IMR-90 (cell line): ENCODE measurements around the gene TP63. TPM values are rescaled to one million over a fixed set of nuclear protein-coding genes. Genes with fewer than 3 reads are reported as not detected.

Experiments used
- ATAC-seq: fragments of 200-7000 bp; cut with Tn5 transposase; 2 replicates; pipeline ENCODE4 v1.9.1; 2020; ENCODE audit warnings: low read depth, mild to moderate bottlenecking, moderate library complexity
- BruUV-seq: library from RNA; stranded (reverse); fragments of 400-500 nt; replicated peaks from 2 replicates; lab custom pipeline; 2021; lab: Mats Ljungman, UMichigan
- CTCF ChIA-PET: fragments of 300-600 bp; formaldehyde crosslinking; extraction: SDS; loops from one replicate; lab custom pipeline; 2021; ENCODE audit warnings: antibody characterized with exemption; lab: Yijun Ruan, JAX
- POLR2A ChIA-PET: fragments of 300-600 bp; sonication (Branson Sonifier 250); formaldehyde crosslinking; loops from one replicate; lab custom pipeline; 2022; ENCODE audit warnings: antibody characterized with exemption; ENCODE audit not compliant: unreplicated experiment; lab: Charles Lee
- DNase-seq: peaks from one replicate; pipeline ENCODE4 v3.0.0; 2013
- H2AFZ ChIP-seq: replicated peaks from 2 replicates; pipeline ENCODE3; 2013; ENCODE audit warnings: low read length, mild to moderate bottlenecking; ENCODE audit not compliant: poor library complexity
- H2AK5ac ChIP-seq: 2 replicates; pipeline ENCODE4 v1.6.1; 2013; ENCODE audit warnings: low read depth, low read length, inconsistent platforms
- H2AK9ac ChIP-seq: replicated peaks from 2 replicates; pipeline ENCODE3; 2013; ENCODE audit warnings: mild to moderate bottlenecking, low read depth, low read length, moderate library complexity; ENCODE audit not compliant: poor library complexity
- H2BK120ac ChIP-seq: 2 replicates; pipeline ENCODE4 v1.6.1; 2013; ENCODE audit warnings: low read depth, low read length, inconsistent platforms
- H2BK15ac ChIP-seq: 3 replicates; pipeline ENCODE4 v1.6.1; 2013; ENCODE audit warnings: low read depth, low read length, inconsistent platforms
- H2BK20ac ChIP-seq: 2 replicates; pipeline ENCODE4 v1.6.1; 2013; ENCODE audit warnings: low read depth, mild to moderate bottlenecking, inconsistent platforms, low read length, moderate library complexity
- H2BK5ac ChIP-seq: 2 replicates; pipeline ENCODE4 v1.6.1; 2013; ENCODE audit warnings: mild to moderate bottlenecking, low read depth, low read length, inconsistent platforms; ENCODE audit not compliant: poor library complexity, severe bottlenecking
- H3K14ac ChIP-seq: replicated peaks from 2 replicates; pipeline ENCODE4 v1.6.1; 2013; ENCODE audit warnings: low read depth, low read length, inconsistent platforms
- H3K18ac ChIP-seq: 2 replicates; pipeline ENCODE4 v1.6.1; 2013; ENCODE audit warnings: low read depth, low read length, control low read depth
- H3K23ac ChIP-seq: 2 replicates; pipeline ENCODE4 v1.6.1; 2013; ENCODE audit warnings: low read depth, low read length, inconsistent platforms
- H3K27ac ChIP-seq: 2 replicates; pipeline ENCODE4 v1.5.1; 2013; ENCODE audit warnings: mild to moderate bottlenecking, control low read depth, low read length; ENCODE audit not compliant: insufficient read depth
- H3K27me3 ChIP-seq: 2 replicates; pipeline ENCODE4 v1.6.1; 2013; ENCODE audit warnings: low read length; ENCODE audit not compliant: control insufficient read depth, insufficient read depth
- H3K36me3 ChIP-seq: 2 replicates; pipeline ENCODE4 v1.6.1; 2013; ENCODE audit warnings: low read length, mixed read lengths; ENCODE audit not compliant: control insufficient read depth, insufficient read depth
- H3K4ac ChIP-seq: 2 replicates; pipeline ENCODE4 v1.6.1; 2013; ENCODE audit warnings: low read depth, low read length, inconsistent platforms
- H3K4me1 ChIP-seq: 2 replicates; pipeline ENCODE4 v1.6.1; 2013; ENCODE audit warnings: low read length, mixed read lengths; ENCODE audit not compliant: control insufficient read depth, insufficient read depth
- H3K4me2 ChIP-seq: 2 replicates; pipeline ENCODE4 v1.6.1; 2013; ENCODE audit warnings: low read depth, mild to moderate bottlenecking, control low read depth, low read length, moderate library complexity
- H3K4me3 ChIP-seq: 2 replicates; pipeline ENCODE4 v1.5.1; 2013; ENCODE audit warnings: low read depth, mild to moderate bottlenecking, control low read depth, low read length, moderate library complexity; ENCODE audit not compliant: insufficient read depth
- H3K56ac ChIP-seq: 2 replicates; pipeline ENCODE4 v1.6.1; 2013; ENCODE audit warnings: low read length, inconsistent platforms; ENCODE audit not compliant: insufficient read depth; ENCODE audit errors: extremely low read depth
- H3K79me1 ChIP-seq, 2 experiments: 2 replicates each; pipeline ENCODE4 v1.6.1; 2013; ENCODE audit warnings: low read length in 2 of 2, inconsistent platforms in 1 of 2, low read depth in 1 of 2
- H3K9ac ChIP-seq: 2 replicates; pipeline ENCODE4 v1.6.1; 2013; ENCODE audit warnings: low read depth, low read length, control low read depth
- H3K9me1 ChIP-seq: 2 replicates; pipeline ENCODE4 v1.6.1; 2013; ENCODE audit warnings: low read length, inconsistent platforms; ENCODE audit not compliant: insufficient read depth
- H3K9me3 ChIP-seq: 2 replicates; pipeline ENCODE4 v1.6.1; 2013; ENCODE audit warnings: low read length; ENCODE audit not compliant: control insufficient read depth, insufficient read depth
- H4K20me1 ChIP-seq: 2 replicates; pipeline ENCODE4 v1.6.1; 2013; ENCODE audit warnings: low read length, inconsistent platforms; ENCODE audit not compliant: insufficient read depth
- H4K5ac ChIP-seq: 2 replicates; pipeline ENCODE4 v1.6.1; 2013; ENCODE audit warnings: mild to moderate bottlenecking, low read depth, low read length, control low read depth
- H4K8ac ChIP-seq, 2 experiments: 2 replicates each; pipeline ENCODE4 v1.6.1; 2013; ENCODE audit warnings: low read depth in 2 of 2, low read length in 2 of 2, control low read depth in 1 of 2, inconsistent platforms in 1 of 2
- H4K91ac ChIP-seq: 2 replicates; pipeline ENCODE4 v1.6.1; 2013; ENCODE audit warnings: low read depth, low read length, inconsistent platforms; ENCODE audit not compliant: insufficient read depth
- BHLHE40 ChIP-seq: fragments of 150-350 bp; IDR thresholded peaks from 2 replicates; pipeline ENCODE4 v1.6.1; 2016; ENCODE audit warnings: mild to moderate bottlenecking, low read depth, low read length
- CEBPB ChIP-seq: IDR thresholded peaks from 2 replicates; pipeline ENCODE4 v1.6.1; 2012; ENCODE audit warnings: low read depth, low read length, improper control_type of control experiment
- CHD1 ChIP-seq: IDR thresholded peaks from 2 replicates; pipeline ENCODE4 v1.6.1; 2012; ENCODE audit warnings: low read depth, low read length, improper control_type of control experiment
- CTCF ChIP-seq: conservative IDR thresholded peaks from 2 replicates; pipeline ENCODE4 v1.5.1; 2012; ENCODE audit warnings: mild to moderate bottlenecking, low read depth, low read length, improper control_type of control experiment
- ELK1 ChIP-seq: fragments of 150-350 bp; IDR thresholded peaks from 2 replicates; pipeline ENCODE4 v1.6.1; 2016; ENCODE audit warnings: low read depth, mild to moderate bottlenecking, low read length, moderate library complexity, borderline replicate concordance
- FOS ChIP-seq: fragments of 150-350 bp; IDR thresholded peaks from 2 replicates; pipeline ENCODE4 v1.6.1; 2016; ENCODE audit warnings: low read depth, low read length
- MAFK ChIP-seq: IDR thresholded peaks from 2 replicates; pipeline ENCODE4 v1.6.1; 2012; ENCODE audit warnings: low read depth, low read length, improper control_type of control experiment
- MAZ ChIP-seq: IDR thresholded peaks from 2 replicates; pipeline ENCODE4 v1.6.1; 2012; ENCODE audit warnings: low read depth, mild to moderate bottlenecking, low read length, improper control_type of control experiment, moderate library complexity, borderline replicate concordance
- MXI1 ChIP-seq: IDR thresholded peaks from 2 replicates; pipeline ENCODE4 v1.6.1; 2012; ENCODE audit warnings: low read depth, mild to moderate bottlenecking, low read length, moderate library complexity, borderline replicate concordance
- NFE2L2 ChIP-seq: fragments of 150-350 bp; IDR thresholded peaks from 2 replicates; pipeline ENCODE4 v1.6.1; 2016; ENCODE audit warnings: low read depth, mild to moderate bottlenecking, low read length
- POLR2A ChIP-seq: IDR thresholded peaks from 2 replicates; pipeline ENCODE4 v1.6.1; 2012; ENCODE audit warnings: mild to moderate bottlenecking, low read depth, low read length
- RCOR1 ChIP-seq: IDR thresholded peaks from 2 replicates; pipeline ENCODE4 v1.6.1; 2012; ENCODE audit warnings: mild to moderate bottlenecking, low read length, improper control_type of control experiment; ENCODE audit not compliant: insufficient replicate concordance
- RFX5 ChIP-seq: IDR thresholded peaks from 2 replicates; pipeline ENCODE4 v1.8.0; 2012; ENCODE audit warnings: low read depth, mild to moderate bottlenecking, low read length, moderate library complexity
- SMC3 ChIP-seq: fragments of 150-350 bp; IDR thresholded peaks from 2 replicates; pipeline ENCODE4 v1.6.1; 2016; ENCODE audit warnings: low read depth, mild to moderate bottlenecking, antibody characterized with exemption, low read length, moderate library complexity
- USF2 ChIP-seq: fragments of 150-350 bp; IDR thresholded peaks from 2 replicates; pipeline ENCODE4 v1.6.1; 2017; ENCODE audit warnings: mild to moderate bottlenecking, antibody characterized with exemption, low read length, low read depth
- WGBS, 2 experiments: methylation state at CpG; one replicate each; pipeline versions ENCODE4 v1.1.5 to v1.1.7; 2013; ENCODE audit warnings: missing lambda C conversion rate in 2 of 2; ENCODE audit not compliant: insufficient read length in 1 of 2; ENCODE audit errors: extremely low coverage in 2 of 2; 5-methylcytosine and 5-hydroxymethylcytosine counted together
- dilution Hi-C: fragments of 300-500 bp; cut with HindIII; formaldehyde crosslinking; loops from one replicate; pipeline ENCODE4 v1.14.3; 2018; ENCODE audit warnings: low sequenced_read_pairs; ENCODE audit not compliant: unreplicated experiment
- in situ Hi-C: fragments of 300-500 bp; cut with MboI; formaldehyde crosslinking; loops from 3 replicates; pipeline ENCODE4 v1.14.3; 2019; ENCODE audit warnings: low sequenced_read_pairs, inconsistent platforms, mixed read lengths
- intact Hi-C: fragments of 100-400 bp; cut with micrococcal nuclease; formaldehyde crosslinking; loops from 2 replicates; pipeline ENCODE4 v1.10.0; 2022
- polyA plus RNA-seq, 3 experiments: library from polyadenylated mRNA; depleted of rRNA; stranded (reverse); fragments of >200 nt; gene quantifications; 2 replicates each; pipeline ENCODE4 v1.2.3, GENCODE V29; 2012; ENCODE audit warnings: low replicate concordance in 1 of 3
- total RNA-seq: library from RNA; depleted of rRNA; stranded (reverse); fragments of >200 nt; gene quantifications from 2 replicates; pipeline ENCODE4 v1.2.3, GENCODE V29; 2012

TP63 gene
- total and polyA plus RNA-seq, 2 of the 4 experiments (the other 2 are of a cell fraction) = not detected

- DNase-seq (no peak), ATAC-seq (no peak)
- Histone ChIP-seq H4K91ac (no peak overlapping the region), H3K36me3 (no peaks in the 10 kb centered on the region), H4K8ac (no peak overlapping the region), H3K4me1 (no peaks in the 10 kb centered on the region), H3K4me2 (no peak overlapping the region), H3K23ac (no peak overlapping the region), H3K79me1 (no peaks in the 10 kb centered on the region), H3K9ac (no peak overlapping the region), H3K4me3 (no peak overlapping the region), H3K56ac (no peak overlapping the region), H2BK120ac (no peak overlapping the region), H2AFZ (no peak overlapping the region), H3K27ac (no peak overlapping the region), H3K14ac (no peak overlapping the region), H2AK5ac (no peak overlapping the region), H3K18ac (no peak overlapping the region), H3K9me1 (no peaks in the 10 kb centered on the region), H3K27me3 (no peaks in the 10 kb centered on the region; the same call in 1 of the 2 replicates), H2BK20ac (no peak overlapping the region), H4K5ac (no peak overlapping the region), H2AK9ac (no peak overlapping the region), H2BK5ac (no peak overlapping the region), H3K9me3 (no peaks in the 10 kb centered on the region), H3K4ac (no peak overlapping the region), H2BK15ac (no peak overlapping the region), H4K20me1 (no peaks in the 10 kb centered on the region)
- in situ Hi-C loops = no loop called here
- ChIA-PET CTCF (no interaction called here), POLR2A (no interaction called here)
- BruUV-seq = no TSS peak
- intact Hi-C loops = no loop called here
- dilution Hi-C loops = no loop called here
- TF ChIP-seq NFE2L2 (no peak), SMC3 (no peak), FOS (no peak), POLR2A (no peak), RFX5 (no peak), BHLHE40 (no peak), MAFK (no peak), RCOR1 (no peak), CEBPB (no peak), CHD1 (no peak), ELK1 (no peak), MXI1 (no peak), CTCF (no peak), MAZ (no peak), USF2 (no peak)
- 100% methylated on average over 1 of the region's 2 CpGs; no CpG with 5 or more reads in 1 of the 2 experiments for WGBS, 2 experiments
Observed at GRCh38 chr3:189737071-189737470, 105.9 kb downstream of the TP63 start.
